ENCODE data around the gene VPS37C. TPM values are rescaled to one million over a fixed set of nuclear protein-coding genes. Genes with fewer than 3 reads are reported as not detected.

VPS37C gene
- total RNA-seq, 1 donor from 2014 or later = 19.6 TPM

DNA sequence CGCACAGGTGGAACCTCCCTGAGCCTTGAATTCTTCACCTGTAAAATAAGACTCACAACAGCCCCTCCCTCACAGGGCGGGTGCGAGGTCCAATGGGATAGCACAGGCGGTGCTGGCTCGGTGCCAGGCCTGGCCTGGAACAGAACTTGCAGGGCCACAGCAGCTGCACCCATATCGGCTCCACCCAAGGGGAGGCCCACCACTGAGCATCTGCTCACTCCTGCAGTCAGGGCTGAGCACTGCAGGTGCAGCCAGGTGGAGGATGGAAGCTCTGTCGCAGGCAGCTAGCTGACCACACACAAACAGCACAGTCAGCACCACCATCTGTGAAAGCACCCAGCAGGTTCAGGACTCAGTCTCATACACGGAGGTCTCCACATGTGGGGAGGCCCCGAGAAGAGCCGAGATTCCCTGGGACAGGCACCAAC is 19.6 kb downstream of the VPS37C start:
- no peak for DNase-seq (ENCODE audit: low spot score)
- peaks cover 7% of the 10 kb centered on the region for H3K36me3 Mint-ChIP-seq (ENCODE audit: low read depth)
- no peaks in the 10 kb centered on the region for H3K9me3 Mint-ChIP-seq (ENCODE audit: low read depth)
- TF ChIP-seq, protein P1, sequence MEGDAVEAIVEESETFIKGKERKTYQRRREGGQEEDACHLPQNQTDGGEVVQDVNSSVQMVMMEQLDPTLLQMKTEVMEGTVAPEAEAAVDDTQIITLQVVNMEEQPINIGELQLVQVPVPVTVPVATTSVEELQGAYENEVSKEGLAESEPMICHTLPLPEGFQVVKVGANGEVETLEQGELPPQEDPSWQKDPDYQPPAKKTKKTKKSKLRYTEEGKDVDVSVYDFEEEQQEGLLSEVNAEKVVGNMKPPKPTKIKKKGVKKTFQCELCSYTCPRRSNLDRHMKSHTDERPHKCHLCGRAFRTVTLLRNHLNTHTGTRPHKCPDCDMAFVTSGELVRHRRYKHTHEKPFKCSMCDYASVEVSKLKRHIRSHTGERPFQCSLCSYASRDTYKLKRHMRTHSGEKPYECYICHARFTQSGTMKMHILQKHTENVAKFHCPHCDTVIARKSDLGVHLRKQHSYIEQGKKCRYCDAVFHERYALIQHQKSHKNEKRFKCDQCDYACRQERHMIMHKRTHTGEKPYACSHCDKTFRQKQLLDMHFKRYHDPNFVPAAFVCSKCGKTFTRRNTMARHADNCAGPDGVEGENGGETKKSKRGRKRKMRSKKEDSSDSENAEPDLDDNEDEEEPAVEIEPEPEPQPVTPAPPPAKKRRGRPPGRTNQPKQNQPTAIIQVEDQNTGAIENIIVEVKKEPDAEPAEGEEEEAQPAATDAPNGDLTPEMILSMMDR (IDR thresholded peaks at IDR 0.05) = no peak
- H3K27ac Mint-ChIP-seq (ENCODE audit: unreplicated experiment) = no peak overlapping the region
- H3K4me3 Mint-ChIP-seq (ENCODE audit: unreplicated experiment) = no peak overlapping the region
- peaks cover 28% of the 10 kb centered on the region for H3K4me1 Mint-ChIP-seq (ENCODE audit: low read depth)
- no peaks in the 10 kb centered on the region for H3K27me3 Mint-ChIP-seq (ENCODE audit: low read depth)

DNA sequence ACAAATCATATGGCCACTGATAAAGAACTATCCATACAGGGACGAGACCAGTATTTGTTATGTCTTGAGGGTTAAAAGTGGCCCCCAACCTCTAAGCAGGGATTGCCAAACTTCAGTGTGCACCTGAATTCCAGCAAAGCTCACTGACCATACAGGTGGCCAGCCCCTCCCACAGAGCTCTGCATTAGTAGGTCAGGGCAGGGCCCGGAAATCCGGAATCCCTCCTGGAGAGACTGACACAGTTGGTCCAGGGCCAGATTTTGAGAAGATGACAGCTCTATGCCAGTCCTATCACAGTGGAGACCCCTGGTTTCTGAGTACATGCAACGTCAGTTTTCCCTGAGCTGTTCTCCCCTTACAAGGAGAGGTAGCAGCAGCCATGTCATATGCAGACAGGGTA is 20.8 kb downstream of the VPS37C start:
- Mint-ChIP-seq H3K27me3 (ENCODE audit: low read depth) (no peaks in the 10 kb centered on the region), H3K9me3 (ENCODE audit: low read depth) (no peaks in the 10 kb centered on the region), H3K4me3 (ENCODE audit: unreplicated experiment) (no peak overlapping the region), H3K27ac (ENCODE audit: unreplicated experiment) (no peak overlapping the region), H3K36me3 (ENCODE audit: low read depth) (peaks cover 9% of the 10 kb centered on the region), H3K4me1 (ENCODE audit: low read depth) (peaks cover 28% of the 10 kb centered on the region)
- TF ChIP-seq, protein P1 (IDR thresholded peaks at IDR 0.05) = no peak
- DNase-seq (ENCODE audit: low spot score) = no peak

DNA sequence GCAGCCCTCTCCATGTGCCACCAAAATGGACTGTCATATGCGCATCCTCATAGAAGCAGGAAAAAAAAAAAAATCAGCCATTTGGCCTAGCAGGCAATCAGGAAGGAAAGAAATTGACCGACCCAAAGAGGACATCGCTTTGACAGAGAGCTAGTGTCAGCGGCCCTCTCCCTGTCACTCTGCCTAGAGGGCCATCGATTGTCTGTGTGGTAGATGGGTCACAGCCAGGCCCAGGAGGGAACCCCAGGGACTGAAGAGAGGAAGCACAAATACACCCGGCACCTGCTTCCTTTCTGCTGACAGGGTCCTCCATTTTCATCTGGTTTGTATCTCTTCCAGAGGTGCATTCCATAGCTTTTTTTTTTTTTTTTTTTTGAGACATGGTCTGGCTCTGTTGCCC is 21.8 kb downstream of the VPS37C start:
- TF ChIP-seq, protein P1 (IDR thresholded peaks at IDR 0.05) = no peak
- Mint-ChIP-seq H3K36me3 (ENCODE audit: low read depth) (peaks cover 10% of the 10 kb centered on the region), H3K27me3 (ENCODE audit: low read depth) (no peaks in the 10 kb centered on the region)

DNA sequence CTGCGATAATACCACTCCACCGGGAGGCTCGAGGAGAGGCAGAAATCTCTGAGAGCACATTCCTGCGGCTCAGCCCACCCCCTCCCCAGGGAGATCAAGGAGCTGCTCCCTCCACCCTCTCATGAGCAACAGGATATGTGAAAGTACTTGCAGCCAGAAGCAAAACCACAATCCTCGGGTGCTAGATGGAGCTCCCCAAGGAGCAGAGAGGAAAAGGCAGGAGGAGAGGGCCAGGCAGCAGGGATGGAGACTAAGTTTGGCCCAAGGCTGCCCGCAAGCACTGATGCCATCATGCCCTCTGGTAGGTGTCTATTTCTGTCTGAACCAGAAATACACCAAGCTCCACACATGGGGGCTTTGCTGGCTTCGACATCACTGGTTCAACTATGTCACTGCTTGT is 22.3 kb downstream of the VPS37C start:
- Mint-ChIP-seq H3K27ac (ENCODE audit: unreplicated experiment) (peak overlapping the region; percentile 71), H3K4me1 (ENCODE audit: low read depth) (peaks cover 28% of the 10 kb centered on the region), H3K36me3 (ENCODE audit: low read depth) (peaks cover 14% of the 10 kb centered on the region), H3K4me3 (ENCODE audit: unreplicated experiment) (peak overlapping the region; percentile 31), H3K9me3 (ENCODE audit: low read depth) (no peaks in the 10 kb centered on the region), H3K27me3 (ENCODE audit: low read depth) (no peaks in the 10 kb centered on the region)
- DNase-seq (ENCODE audit: low spot score) = no peak
- TF ChIP-seq, protein P1 (IDR thresholded peaks at IDR 0.05) = no peak

More for the DNA sequence above, 21.8 kb downstream of the VPS37C start:
- Mint-ChIP-seq H3K4me1 (ENCODE audit: low read depth) (peaks cover 28% of the 10 kb centered on the region), H3K27ac (ENCODE audit: unreplicated experiment) (peak overlapping the region; percentile 71), H3K4me3 (ENCODE audit: unreplicated experiment) (no peak overlapping the region), H3K9me3 (ENCODE audit: low read depth) (no peaks in the 10 kb centered on the region)
- DNase-seq (ENCODE audit: low spot score) = peak; percentile 37

DNA sequence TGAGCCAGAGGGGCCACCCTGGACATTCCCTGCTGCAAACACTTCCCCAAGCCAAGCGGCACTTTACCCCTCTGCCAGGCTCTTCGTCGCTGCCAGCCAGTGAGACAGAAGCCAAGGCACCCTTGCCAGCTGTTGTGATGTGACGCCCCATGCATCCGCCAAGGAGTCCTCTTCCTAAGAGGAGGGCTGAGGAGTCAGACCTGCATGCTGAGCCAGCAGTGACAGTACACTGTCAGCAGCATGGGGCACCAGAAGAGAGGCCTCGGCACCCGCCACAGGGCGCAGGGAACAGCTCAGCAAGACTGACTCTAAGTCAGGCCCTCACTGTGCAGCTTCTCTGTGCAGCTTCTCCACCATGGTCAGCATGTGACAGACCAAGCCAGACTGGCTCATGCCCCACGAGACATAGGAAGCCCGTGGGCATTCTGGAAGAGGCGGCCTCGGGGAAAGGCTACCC is 26.4 kb downstream of the VPS37C start:
- no peaks in the 10 kb centered on the region for H3K9me3 Mint-ChIP-seq (ENCODE audit: low read depth)
- H3K36me3 Mint-ChIP-seq (ENCODE audit: low read depth) = peaks cover 16% of the 10 kb centered on the region
- no peak overlapping the region for H3K27ac Mint-ChIP-seq (ENCODE audit: unreplicated experiment)
- no peak overlapping the region for H3K4me3 Mint-ChIP-seq (ENCODE audit: unreplicated experiment)
- no peaks in the 10 kb centered on the region for H3K27me3 Mint-ChIP-seq (ENCODE audit: low read depth)
- peak; percentile 84 for DNase-seq (ENCODE audit: low spot score)
- TF ChIP-seq, protein P1 (IDR thresholded peaks at IDR 0.05) = no peak
- peaks cover 23% of the 10 kb centered on the region for H3K4me1 Mint-ChIP-seq (ENCODE audit: low read depth)

Data from chondrocyte (in vitro differentiated cells).